HG03025 (cell line): ENCODE data around the gene GNAQ.

Source experiments
- ATAC-seq: cut with Tn5 transposase; IDR thresholded peaks from one replicate; pipeline ENCODE4 v1.9.1; 2021; ENCODE audit warnings: mild to moderate bottlenecking, moderate library complexity; ENCODE audit not compliant: unreplicated experiment, low FRiP score

GNAQ gene

DNA sequence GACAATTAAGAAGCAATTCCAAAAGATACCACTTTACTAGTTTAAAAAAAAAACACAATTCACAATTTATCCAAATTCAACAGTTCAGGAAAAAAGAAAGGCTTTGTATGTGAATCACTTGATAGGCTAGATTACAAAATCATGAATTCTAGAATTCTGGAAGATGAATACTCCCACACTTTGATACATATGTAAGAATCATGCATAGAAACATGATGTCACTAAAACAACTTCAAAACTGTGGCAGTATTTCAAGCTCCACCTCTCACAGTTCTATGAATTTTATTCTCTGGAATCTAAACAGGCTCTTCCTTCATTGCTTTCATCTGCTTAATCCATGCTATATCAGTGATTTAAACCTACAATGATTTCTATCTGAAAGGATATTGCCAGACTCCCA is 51.0 kb downstream of the GNAQ start:
- ATAC-seq = no peak

DNA sequence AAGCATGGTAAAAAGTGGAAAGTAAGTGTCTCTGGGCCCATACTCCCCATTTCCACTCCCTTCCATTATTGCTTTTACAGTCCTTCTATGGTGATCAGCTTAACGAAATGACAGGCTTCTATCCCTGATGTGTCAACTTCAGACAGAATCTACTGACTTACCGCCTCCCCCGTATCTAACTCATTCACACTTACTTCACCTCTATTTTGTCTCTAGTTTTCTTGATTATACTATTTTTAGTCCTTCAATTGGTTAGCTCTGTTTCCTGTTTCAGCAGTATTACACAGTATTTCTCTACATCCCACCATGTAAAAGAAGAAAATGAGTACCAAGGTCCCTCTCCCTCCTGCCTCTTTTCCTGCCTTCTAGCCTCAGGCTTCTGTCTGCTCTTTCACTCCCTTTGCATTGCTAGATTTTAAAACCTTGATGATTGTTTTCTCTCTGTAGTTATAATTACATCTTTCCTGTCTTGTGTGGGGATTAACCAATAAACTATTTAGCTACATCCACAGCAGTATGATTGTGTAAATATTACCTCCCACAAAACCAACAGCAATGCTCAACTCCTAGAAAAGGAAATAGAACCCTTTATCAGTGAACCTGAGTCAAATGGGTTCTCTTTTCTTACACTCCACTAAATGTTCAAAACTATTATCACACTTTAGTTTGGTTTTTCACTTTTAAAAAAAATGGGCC is 53.4 kb downstream of the GNAQ start:
- ATAC-seq = no peak

DNA sequence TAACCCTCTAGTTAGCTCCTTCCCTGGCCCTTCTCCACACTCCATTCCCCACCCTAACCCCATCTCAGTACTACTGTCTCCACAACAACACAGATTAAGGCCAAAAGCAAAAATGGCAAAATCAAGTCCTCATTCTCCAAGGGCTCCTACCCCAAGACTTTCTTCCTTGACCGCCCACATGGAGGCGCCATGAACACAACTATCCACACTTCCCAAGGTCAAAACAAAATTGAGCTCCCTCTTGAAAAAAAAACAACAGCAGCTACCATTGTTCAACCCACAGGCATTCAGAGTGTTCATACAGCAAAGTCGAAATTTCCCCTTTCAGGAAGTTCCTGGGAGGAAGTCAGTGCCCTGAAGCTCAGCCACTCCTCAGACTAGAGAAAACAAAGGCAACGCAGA is 54.4 kb downstream of the GNAQ start:
- no peak for ATAC-seq

DNA sequence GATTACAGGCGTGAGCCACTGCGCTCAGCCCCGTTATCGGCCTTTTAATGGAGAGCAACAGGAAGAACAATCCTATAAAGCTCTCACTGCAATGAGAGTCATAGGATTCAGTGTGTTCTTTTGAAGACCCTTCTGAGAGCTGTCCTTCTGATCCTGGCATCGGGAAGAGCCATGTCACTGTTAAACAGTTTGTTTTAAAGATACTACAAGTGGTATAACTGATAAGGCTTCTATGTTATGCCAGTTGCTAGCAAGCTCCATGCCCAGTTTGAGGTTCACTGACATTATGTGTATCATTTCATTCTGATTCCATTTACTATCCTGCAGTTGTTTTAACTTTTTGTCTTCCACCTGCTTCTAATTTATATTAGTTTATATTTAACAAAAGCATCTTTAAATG is 55.8 kb downstream of the GNAQ start:
- ATAC-seq = no peak

DNA sequence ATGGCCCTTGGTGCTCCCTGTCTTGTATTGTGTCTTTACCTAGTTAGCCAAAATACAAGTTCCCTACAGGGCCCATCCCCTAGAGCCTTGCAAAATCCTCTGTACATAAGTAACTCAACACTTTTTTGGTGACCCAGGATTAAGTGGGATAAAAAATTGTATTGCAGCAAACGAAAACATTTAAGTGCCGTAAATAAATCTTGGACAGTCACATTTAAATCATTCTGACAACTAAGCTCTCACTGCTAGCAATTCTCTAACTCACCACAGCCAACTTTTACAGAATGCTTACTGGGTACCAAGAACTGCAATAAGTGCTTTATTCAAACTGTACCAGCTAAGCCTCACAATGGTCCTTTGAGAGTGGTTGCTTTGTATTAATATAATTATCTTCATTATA is 56.6 kb downstream of the GNAQ start:
- no peak for ATAC-seq

DNA sequence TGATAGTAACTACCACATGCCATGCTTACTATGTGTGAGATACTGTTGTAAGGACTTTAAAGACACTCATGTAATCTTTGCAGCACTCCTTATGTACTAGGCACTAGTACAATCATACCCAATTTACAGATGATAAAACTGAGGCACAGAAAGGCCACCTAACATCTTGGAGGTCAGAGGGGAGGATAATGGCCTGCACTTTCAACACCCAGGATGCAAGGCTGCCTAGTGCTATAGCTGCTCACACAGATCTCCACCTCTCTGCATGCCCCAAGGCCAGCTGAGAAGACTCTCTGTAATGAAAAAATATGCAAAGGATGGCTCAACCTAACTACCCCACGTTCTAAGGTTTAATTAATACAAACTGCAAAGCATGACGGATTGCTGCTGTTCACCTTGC is 57.2 kb downstream of the GNAQ start:
- ATAC-seq = no peak

DNA sequence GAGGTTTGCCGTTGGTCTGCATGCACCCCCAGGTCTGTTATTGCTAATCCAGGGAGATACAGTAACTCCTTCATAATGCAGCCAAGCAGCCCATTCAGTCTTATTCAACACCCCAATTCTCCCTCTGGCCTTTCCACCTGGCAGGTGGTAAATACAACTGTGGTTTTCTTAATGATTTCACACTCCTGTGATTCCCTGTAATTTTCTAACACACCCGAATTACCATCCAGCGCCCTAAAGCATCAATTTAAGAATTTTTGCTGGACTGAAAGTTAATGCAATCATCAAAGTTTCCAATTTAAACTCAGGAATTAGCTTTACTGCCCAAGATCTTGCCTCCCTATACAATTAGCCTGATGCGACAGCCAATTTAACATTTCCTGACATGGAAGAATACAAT is 62.5 kb downstream of the GNAQ start:
- ATAC-seq = no peak

DNA sequence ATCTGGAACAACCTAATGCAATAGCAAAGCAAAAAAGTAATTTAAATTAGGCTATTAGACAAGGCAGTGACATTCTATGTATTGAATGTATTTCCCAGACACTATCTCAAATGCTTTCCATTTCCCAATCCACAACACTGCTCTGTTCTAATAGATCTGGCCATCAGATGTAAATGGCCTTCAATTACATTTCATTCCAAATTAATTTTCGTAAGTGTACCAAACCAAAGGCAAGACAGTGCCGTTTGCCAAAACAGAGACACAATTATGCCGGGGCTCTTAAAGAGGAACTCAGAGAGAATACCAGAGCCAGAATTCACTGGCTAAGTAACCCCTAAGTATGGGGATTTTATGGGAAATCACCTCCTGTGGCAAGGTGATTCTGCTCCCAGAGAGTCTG is 63.1 kb downstream of the GNAQ start:
- ATAC-seq = no peak

DNA sequence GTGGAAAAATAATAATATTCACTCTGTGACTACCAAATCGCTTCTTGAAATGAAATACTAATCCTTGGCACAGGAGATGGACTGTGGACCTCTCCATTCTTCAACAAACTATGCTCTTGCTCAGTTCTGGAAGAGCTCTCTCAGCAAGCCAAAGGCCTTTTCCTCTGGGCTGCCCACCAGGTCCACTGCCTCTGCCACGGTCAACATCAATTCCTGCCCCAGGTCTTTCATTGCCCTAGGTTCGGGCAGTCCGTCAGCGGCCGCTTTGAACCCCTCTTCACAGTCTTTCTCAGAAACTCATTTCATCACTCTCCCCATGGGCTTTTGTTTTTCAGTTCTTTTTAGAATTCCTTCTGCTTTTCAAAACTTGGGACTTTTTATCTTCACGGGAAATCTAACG is 64.9 kb downstream of the GNAQ start:
- ATAC-seq = no peak

DNA sequence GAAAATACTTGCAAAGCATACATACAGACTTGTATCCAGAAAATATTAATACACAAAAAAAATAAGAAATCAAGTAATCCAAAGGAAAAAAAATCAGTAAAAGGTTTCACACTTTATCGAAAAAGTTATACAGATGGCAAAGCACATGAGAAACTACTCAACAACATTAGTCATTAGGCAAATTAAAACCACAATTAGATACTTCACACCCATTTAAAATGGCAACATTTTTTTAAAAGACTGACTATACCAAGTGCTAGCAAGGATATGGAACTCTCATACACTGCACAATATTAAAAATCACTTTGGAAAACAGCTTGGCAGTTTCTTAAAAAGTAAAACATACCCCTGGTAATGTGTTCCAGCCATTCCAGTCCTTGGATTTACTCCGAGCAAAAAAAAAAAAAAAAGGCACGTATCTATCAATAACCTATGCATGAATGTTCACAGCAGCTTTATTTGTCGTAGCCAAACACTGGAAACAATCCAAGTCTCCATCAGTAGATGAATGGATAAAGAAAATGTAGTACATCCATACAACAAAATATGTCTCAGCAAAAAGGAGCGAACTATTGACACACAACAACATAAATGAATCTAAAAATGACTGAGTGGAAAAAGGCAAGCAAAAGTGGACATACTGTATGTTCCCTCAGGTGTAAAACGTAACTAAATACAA is 66.0 kb downstream of the GNAQ start:
- ATAC-seq = no peak

DNA sequence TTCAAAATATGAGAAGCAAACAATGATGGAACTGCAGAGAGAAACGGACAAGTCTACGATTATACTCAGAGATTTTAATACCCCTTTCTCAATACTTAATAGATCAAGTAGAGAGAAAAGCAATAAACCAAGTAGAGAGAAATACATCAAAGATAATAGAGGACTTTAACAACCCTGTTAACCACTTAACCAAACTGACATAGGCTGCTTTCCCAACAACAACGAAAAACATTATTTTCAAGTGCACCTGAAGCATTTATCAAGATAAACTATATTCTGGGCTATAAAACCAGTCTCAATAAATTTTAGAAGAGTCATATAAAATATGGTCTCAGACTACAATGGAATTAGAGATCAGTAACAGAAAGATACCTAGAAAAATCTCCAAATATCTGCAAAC is 67.4 kb downstream of the GNAQ start:
- ATAC-seq = no peak

DNA sequence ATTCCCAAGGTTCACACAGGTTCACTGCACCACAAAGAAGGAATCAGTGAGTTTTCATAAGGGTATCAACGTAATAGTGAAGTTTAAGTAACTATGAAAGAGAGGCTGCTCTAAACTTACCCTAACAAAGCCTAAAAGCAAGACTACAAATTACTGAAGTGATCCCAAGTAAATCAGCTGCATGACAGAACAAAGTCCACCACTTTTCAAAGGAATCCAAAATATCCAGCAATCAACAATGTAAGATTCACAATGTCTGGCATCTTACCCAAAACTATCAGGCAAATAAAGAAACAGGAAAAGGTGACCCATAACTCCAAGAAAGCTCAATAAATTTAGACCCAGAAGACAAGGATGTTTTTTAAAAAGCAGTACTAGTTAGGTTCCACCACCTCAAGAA is 70.1 kb downstream of the GNAQ start:
- ATAC-seq = no peak

DNA sequence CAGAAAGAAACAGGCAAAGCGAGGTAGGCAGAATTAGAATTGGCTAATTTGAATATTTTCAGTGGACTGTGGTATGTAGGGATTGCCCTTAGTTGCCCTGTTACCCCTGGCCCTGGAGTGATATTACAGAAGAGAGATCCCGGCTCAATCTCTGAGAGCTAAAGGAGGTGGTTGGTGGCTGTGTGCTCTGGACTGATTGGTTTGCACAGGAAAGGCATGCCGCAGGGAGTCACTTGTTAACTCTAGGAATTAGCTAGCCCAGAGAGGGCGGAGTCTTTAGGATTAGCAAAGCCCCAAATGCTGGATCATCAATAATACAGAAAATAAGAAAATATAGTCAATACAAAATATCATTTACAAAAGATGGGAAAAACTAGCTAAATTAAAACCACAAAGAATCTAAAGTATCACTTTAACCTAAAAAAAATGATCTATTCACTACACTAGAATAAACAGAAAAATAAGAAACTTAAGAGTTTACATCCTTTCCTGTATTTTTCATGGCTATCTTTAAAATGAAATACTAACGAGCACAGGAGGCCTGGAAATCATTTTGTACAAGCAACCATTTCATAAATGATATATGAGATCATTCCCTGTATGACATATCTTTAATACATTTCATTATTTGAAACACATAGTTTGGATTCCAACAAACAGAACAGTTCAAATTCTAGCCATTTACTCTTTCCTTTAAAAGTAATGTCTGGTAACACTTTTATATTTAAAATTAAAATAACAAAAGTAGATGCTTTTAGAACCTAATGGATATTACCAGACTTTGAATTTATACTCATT is 71.1 kb downstream of the GNAQ start:
- no peak for ATAC-seq

DNA sequence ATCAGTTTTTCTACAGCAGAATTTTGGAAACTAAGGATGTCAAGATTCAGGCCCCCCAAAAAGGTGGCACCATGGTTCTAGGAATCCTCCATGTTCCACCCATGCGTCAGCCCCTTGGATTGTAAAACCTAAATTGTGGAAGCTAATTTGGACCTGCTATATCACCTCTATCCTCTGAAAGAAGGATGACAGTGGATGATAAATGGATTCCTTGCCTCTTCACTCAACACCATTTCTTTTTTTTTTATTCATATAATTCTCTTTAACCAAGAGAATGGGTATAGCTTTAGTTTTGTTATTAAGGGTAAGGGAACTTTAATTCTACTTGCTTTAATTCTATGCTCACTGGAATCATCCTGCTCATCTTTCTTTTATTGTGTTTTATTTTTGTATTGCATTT is 71.8 kb downstream of the GNAQ start:
- ATAC-seq = no peak

DNA sequence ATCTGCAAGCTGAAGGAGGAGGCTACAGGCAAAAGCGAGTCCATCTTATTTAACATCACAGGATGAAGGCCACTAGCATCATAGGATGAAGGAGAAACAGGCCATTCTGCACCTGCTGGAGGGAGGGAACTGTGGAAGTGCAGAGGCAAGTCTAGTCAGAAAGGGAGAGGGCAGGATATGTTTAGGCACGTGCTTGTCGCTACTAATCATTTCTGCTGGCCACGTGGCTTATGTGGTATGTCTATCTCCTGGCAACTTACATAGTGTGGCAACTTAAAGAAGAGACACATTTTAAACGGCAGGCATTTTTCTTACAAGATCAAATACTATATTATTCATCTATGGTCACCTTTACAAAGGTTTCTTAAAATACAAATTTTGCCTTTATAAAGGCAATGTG is 74.0 kb downstream of the GNAQ start:
- ATAC-seq = no peak

DNA sequence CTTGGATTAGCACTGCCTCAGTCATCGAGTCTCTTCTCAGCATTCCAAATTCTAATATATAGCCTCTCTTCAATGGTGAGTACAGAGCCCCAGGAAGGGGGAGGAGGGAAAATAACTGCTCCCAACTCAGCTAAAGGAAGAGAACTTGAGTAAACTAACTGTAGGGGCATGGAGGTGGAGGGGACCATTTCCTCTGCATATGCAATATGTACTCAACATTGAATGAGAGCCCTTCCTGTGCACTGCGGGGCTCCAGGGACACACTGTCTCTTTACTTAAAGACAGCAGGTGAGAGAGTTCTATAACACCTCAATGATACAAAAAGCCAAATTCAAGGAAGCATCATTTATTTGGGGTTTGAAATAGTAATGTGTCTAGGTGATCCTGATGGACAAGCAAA is 75.1 kb downstream of the GNAQ start:
- ATAC-seq = no peak

DNA sequence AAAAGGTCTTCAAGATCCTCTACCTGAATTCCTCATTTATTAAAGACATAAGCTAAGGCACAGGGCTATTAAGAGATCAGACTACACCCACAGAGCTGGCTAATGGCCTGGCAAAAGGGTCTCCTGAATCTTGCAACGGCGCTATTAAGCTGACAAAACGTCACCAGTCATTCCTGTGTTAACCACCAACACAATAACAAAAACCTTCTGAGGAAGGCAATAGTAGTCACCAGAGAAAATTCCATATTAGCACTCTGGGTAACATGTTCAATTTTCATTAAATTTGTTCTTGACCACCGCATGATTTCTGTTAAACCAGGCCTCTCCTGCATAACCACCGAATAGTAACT is 77.0 kb downstream of the GNAQ start:
- no peak for ATAC-seq

DNA sequence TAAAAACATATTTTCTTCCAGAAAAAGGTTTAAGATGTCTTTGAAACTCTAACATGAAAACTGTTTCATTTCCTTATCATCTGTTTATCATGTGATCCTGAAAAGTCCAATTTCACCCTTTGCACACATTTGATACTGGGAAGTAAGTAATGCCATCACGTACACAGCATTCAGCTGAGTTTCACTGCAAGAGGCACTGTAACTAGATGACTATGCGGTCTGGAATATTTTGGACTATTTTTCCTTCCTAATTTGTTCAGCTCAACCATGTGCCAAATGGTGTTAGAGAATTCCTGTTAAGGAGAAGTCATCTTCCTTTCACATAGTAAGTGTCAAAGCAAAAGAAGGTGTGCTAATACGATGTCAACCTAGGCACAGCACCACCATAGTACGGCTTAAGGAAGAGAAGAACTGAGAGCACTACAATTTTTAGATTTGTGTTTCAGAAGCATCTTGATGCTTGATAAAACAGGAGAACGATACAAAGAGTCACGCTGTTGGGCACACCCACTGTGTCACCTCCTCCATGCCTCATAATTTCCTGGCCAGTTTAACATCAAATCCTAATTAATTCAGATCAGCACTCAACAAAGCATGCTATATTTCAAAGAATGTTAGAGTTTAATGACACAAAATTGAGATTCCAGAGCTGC is 77.5 kb downstream of the GNAQ start:
- ATAC-seq = no peak

DNA sequence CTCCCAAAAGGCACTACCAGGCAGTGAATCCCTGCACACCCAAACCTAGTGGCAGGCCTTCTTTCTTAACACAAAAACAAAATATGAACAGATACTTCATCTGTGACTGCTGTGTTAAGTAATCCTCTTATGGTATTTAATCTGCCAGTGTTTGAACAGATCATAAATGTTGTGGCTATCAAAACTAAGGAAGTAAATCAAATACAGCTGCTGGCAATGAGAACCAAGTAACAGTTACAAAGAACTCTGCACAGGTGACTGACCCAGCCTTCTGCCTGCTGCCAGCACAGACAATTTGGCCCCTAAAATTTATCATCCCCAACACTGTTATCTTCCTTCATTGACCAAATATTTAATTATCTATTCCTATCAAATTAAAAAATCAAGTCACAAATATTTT is 78.0 kb downstream of the GNAQ start:
- ATAC-seq = no peak

DNA sequence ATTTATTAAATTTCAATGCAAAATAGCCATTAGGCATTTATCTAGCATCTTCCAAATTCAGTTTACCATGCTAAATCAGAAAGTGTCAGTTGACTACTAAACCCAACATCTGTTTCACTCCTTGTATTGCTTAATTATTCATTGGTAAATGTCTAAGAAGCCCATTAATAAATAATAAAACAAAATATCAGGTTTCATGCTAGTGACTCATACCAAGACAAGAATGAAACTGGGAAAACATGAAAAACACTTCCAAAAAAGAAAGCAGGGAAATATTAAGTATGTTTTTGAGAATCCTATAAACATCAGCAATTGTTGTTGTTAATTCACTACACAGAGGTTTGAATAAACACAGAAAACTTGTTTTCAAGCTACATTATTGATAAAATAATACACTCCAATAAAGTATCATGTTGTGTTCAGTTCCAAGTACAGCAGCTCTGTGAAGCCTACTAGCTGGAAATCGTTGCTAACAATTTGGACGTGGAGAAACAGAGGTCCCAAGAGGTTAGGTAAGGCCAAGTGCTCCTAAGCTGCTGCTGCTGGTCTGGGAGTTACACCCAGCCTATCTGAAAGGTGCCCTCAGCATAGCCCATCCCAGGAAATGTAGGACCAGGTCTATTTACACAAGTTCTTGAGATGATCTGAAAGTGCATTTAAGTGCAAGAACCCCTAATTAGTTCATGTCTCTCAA is 78.8 kb downstream of the GNAQ start:
- no peak for ATAC-seq

DNA sequence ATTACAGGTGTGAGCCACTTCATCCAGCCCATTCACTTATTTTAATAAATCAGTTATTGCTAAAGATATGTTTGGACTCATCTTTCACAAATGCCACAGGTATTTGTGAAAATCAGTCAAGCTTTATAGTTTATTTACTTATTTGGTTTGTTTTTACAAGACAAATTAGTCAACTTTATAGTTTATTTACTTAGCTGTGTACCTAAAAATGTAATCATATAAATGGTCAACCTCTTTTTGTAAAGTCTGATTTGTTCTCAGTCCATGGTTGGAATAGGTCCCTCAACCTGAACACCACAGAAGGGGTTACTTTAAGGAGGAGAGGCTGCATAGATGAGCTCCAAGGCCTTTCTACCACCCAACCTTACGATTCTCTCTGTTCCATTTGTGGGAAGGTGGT is 80.2 kb downstream of the GNAQ start:
- no peak for ATAC-seq
